A204.1 (cell line): ENCODE data around the gene DPH1.

Experiments used
- FAIRE-seq: peaks from 2 replicates; lab custom pipeline; 2012; peaks lifted over from hg19 to GRCh38; lab: Jason Lieb, UNC

Gene DPH1

GRCh38 chr17:2027528-2028233 lies 2.3 kb upstream of the DPH1 start:
- no peak for FAIRE-seq

- no peak for FAIRE-seq
Observed at GRCh38 chr17:2028234-2028614, 1.7 kb upstream of the DPH1 start.

DNA sequence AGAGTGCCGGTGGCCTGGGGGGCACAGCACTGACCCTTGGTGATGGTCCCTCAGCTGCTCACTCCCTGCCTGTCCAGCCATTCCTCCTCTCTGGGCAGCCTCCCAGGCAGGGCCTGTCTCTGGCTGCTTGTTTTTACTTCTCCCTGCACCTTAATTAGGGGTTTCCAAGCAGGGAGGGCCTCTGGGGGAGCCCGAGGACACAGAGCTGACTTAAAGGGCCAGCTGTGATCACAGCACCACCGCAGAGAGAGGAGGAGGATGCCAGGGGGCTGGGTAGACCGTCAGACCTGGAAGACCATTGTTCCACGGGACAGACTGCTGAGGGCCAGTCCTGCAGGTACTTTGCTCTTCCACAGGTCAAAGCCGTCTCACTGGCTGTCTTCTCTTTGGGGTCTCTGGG lies 1.2 kb upstream of the DPH1 start:
- FAIRE-seq: no peak

GRCh38 chr17:2030779-2031163 lies 818 bp downstream of the DPH1 start:
- no peak for FAIRE-seq

- FAIRE-seq: no peak
Observed at GRCh38 chr17:2033153-2033552, 3.2 kb downstream of the DPH1 start.

DNA sequence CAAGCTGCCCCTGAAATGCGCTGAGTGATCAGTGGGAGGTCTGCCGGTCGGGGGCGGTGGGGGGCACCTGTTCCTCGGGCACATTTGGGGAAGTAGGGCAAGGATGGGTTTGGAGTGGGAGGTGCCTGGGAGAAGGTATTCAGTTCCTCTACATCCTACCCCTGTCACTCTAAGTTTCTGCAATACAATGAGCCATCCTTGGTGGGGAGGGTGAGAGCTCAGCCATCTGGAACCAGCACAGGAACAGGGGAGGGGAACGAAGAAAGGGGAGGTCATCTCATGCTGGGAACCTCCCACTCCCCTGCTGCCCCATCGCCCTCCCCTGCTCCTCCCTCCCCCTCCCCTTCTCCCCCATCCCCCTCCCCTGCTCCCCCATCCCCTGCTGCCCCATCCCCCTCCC lies 4.2 kb downstream of the DPH1 start:
- no peak for FAIRE-seq

DNA sequence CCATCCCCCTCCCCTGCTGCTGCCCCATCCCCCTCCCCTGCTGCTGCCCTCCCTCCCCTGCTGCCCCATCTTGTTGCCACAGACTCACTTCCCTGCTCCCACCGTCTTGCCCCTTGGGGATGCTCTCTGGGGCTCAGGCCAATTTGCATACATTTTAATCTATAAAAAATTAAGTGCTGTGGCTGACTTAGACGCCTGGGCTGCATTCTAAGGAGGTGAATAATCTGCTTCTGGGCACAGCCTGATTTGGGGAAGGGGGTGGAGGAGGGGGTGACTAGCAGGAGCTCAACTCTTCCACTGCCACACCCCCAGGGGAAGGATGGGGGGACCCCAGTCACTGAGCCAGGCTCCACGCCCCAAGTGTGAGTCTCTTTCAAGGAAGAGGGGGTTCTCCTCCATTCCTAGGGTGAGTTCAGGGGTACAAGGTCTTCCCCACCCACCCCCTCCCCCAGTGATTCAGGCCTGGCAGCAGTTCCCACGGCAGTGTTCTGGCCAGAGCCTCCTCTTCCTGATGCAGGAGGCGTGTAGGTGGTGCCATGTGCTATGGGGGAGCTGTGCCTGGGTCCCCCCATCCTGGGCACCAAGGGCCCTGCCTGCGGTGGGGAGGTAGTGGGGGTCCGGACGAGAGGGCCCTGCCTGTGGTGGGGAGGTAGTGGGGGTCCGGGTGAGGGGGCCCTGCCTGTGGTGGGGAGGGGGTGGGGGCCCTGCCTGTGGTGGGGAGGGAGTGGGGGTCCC lies 5.0 kb downstream of the DPH1 start:
- FAIRE-seq: no peak

DNA sequence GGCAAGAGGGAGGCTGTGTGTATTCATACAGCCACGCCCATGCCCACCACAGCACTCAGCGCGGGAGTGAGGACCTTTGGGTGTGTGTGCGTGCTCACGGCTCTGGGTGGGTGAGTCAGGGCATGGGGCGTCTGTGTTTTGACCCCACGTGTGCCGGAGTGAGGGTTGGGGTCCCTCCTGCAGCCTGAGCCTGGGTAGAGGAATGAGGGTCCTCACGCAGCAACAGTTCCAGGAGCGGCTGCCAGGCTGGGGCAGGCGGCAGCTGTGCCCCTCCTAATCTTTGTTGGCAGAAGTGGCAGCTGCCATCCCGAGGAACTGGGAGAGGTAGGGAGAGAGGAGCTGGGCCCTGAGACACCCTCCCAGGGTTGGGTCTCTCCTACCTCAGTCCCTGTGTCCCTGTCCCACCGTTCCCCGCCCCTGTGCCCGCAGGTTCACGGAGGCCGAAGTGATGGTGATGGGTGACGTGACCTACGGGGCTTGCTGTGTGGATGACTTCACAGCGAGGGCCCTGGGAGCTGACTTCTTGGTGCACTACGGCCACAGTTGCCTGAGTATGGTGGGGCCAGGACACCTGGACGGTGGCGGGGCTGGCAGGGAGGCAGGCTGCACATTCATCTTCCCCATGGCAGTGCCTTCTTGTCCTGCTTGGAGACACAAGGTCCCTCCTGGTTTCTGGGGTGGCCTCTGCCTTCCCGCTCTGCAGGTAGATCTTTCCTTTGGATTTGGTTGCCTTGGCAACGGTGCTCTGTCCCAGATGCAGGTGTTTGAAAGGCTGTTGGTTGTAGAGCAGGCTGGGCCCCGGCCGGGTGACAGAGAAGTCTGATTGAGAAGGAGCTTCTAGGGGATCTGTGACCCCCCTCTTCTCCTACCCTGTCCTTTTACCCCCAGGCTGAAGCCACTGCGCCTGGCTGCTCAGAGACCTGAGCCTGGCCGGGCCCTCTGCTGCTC lies 5.9 kb downstream of the DPH1 start:
- FAIRE-seq: no peak

GRCh38 chr17:2037155-2037554 lies 7.2 kb downstream of the DPH1 start:
- no peak for FAIRE-seq

DNA sequence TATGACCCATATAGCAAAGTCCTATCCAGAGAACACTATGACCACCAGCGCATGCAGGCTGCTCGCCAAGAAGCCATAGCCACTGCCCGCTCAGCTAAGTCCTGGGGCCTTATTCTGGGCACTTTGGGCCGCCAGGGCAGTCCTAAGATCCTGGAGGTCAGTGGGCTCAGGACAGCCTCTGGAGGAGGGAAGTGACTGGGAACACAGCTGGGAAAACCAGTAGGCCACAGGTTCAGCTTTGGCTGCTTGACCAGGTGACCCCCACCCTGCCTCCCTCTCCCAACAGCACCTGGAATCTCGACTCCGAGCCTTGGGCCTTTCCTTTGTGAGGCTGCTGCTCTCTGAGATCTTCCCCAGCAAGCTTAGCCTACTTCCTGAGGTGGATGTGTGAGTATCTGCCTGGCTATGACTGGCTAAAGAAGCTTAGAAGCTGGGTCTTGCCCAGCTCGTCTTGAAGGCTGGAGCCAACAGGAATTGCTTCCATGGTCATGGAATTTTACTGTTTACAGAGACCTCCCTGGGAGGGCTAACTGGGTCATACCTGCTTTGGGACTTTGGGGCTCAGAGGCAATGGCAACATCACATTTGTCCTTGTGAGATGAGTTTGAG lies 10.4 kb downstream of the DPH1 start:
- no peak for FAIRE-seq

GRCh38 chr17:2040942-2041560 lies 11.1 kb downstream of the DPH1 start:
- no peak for FAIRE-seq

- peak; percentile 82 for FAIRE-seq
Observed at GRCh38 chr17:2041561-2042389, 11.8 kb downstream of the DPH1 start, which contains the start of gene OVCA2. OVCA2 (plus strand) TSS chr17:2042022; CDS start chr17:2042048, 26 bp downstream.

GRCh38 chr17:2042390-2042847 lies 12.5 kb downstream of the DPH1 start:
- FAIRE-seq: no peak

DNA sequence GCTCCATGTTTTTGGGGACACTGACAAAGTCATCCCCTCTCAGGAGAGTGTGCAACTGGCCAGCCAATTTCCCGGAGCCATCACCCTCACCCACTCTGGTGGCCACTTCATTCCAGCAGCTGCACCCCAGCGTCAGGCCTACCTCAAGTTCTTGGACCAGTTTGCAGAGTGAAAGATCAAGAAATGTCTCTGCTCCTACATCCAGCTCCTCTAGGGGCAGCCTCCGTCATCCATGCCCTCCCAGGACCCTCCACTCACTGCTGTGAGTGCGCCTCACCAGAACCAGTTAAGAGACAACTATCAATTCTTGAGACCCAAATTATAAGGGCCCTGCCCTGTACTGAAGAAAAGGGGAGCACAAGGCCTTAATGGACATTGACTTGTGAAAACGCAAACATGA lies 13.0 kb downstream of the DPH1 start:
- no peak for FAIRE-seq

DNA sequence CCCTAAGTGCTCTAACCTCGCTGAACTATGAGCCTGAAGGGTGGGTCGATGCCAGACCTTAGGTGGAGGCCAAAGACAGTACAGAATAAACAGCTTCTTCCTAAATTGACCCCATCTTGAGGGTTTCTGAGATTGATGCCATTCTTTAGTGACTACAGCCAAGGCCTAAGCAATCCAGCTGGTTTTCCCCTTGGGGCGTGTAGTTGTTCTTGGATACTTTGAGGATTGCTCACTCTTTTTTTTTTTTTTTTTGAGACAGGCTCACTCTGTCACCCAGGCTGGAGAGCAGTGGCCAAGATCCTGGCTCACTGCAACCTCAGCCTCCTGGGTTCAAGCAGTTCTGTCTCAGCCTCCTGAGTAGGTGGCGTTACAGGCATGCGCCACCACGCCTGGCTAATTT lies 13.8 kb downstream of the DPH1 start:
- FAIRE-seq: no peak

- FAIRE-seq: no peak
Observed at GRCh38 chr17:2044263-2044894, 14.4 kb downstream of the DPH1 start.

DNA sequence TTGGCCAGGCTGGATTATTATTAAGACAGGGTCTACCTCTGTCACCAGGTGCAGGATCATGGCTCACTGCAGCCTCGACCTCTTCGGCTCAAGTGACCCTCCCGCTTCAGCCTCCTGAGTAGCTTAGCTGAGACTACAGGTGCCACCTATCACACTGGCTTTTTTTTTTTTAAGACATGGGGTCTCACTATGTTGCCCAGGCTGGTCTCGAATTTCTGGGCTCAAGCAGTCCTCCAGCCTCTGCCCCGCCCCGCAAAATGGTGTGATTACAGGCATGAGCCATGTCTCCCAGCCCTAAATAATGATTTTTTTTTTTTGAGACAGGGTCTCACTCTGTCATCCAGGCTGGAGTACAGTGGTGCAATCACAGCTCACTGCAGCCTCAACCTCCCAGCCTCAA lies 17.6 kb downstream of the DPH1 start:
- no peak for FAIRE-seq

DNA sequence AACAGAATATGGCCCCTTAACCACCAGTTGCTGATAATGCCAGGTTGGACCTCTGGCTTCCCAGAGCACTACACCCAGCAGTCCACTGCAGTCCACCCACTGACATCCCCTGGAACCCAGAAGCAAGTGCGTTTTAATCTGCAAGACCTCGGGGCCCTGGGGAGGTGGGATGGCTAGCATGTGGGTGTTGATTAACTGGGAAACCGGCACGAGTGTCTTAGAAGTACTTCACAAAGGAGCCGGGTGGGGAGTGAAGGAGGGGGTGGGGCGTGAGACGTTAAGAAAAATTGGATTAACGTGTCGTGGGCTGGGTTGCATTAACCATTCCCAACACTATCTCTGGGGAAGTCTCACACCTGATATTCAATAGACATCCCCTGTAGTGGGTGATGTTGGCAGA lies 18.9 kb downstream of the DPH1 start:
- no peak for FAIRE-seq

- FAIRE-seq: no peak
Observed at GRCh38 chr17:2049333-2050299, 19.7 kb downstream of the DPH1 start.
